T-helper 1 cell (primary cell): ENCODE data around the gene ELMOD2.

Source experiments
- DNase-seq, 5 donors: peaks; one replicate each; pipeline ENCODE4 v3.0.0-alpha.2; 2012 to 2020

Gene ELMOD2

DNA sequence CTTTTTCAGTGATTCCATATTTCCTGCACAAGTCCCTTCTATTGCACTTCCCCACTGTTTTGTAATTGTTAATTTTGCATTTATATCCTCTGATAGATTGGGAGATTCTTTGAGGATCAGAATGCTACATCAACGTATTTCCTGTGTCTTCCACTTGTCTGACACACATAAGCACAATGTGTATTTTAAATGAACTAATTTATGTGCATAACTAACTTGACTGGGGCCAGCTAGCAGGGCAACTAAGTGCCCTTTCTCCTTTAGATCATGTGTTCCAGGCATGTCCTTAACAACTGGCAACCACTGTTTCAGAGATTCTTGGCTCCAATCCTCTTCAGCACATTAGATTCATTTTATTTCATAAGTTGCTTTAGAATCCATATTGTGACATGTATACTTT lies 60.5 kb downstream of the ELMOD2 start:
- no peak for DNase-seq

DNA sequence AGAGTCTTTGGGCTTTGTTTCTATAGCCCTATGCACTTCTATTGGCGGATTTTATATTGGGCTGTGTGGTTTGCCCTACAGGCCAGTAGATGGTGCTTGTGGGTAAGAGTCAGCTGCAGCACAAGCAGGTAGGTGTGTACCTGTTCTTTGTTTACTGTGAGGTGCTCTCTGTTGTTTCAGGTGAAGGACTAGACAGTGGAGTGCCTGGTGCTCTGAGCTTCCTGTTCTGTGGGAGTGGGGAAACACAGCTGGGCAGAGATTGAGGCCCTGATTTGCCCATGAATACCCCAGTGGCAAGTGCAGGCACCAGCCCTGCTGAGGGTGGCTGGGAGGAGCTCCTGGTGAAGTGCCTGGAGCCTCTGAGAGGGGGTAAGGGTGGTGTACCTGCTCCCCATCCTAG lies 71.1 kb downstream of the ELMOD2 start:
- no peak for DNase-seq

DNA sequence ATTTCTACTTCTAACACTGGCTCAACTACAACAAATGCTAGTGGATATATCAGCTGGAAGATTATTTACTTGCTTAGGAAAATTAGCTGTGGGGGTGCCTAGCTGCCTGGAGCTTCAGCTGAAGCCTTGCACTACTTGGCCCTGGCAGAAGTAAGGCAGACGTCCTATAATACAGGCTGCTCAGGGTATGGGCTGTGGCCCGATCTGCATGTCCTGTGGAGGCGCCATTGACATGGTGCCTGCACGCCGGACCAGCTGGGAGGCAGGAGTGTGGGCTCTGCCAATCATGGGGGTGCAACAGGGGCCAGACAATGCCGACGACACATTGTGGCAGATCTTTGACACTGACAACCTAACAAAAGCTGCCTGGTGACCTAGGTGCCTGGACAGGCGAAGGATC lies 76.4 kb downstream of the ELMOD2 start:
- DNase-seq: no peak

DNA sequence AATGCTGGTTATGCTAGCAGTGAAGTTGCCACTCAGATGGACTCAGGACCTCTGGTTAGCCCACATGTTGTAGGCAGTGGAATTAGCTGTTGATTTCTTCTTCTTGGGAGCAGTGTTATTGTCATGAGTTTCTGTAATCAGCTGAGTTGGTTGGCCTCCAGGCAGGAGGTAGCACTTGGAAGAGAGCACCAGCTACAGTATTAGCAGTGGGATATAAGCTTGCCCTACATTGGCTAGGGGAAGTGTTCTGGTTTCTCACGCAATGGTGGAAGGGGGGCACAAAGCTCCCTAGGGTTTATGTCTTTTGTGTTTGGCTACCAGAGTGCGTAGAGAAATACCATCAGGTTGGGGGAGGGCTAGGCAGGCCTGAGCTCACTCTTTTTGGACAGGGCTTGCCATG lies 78.7 kb downstream of the ELMOD2 start:
- no peak for DNase-seq

DNA sequence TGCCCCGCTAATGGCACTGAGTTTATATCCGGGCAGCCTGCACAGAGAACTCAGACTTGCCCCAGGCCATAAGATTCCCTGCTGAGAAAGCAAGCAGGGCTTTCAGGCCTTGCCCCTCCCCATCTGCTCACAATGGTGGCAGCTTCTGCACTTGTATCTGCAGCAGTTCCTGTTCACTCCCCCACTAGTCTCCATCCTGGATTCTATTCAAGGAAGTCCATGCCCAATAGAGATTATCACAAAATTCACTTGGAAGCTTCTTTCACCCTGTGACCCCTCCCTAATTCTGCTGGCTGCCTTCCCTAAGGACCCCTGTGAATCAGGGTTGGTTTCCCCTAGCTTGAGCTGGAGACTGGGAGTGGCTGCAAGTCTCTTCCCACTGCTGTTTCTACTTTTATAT lies 79.3 kb downstream of the ELMOD2 start:
- no peak for DNase-seq
